D721Med (cell line): ENCODE measurements around the gene ITGAV.

Experiments used
- DNase-seq: peaks from one replicate; pipeline ENCODE4 v3.0.0; 2011; ENCODE audit warnings: low spot score; ENCODE audit not compliant: insufficient read length
- FAIRE-seq: peaks from 2 replicates; lab custom pipeline; 2011; peaks lifted over from hg19 to GRCh38; lab: Jason Lieb, UNC
- TF ChIP-seq, protein P1 (sequence below): IDR thresholded peaks from 2 replicates; pipeline ENCODE4 v1.5.1; 2012; ENCODE audit warnings: mild to moderate bottlenecking, control low read depth; ENCODE audit not compliant: insufficient read depth; ENCODE audit errors: missing control alignments

ITGAV gene

DNA sequence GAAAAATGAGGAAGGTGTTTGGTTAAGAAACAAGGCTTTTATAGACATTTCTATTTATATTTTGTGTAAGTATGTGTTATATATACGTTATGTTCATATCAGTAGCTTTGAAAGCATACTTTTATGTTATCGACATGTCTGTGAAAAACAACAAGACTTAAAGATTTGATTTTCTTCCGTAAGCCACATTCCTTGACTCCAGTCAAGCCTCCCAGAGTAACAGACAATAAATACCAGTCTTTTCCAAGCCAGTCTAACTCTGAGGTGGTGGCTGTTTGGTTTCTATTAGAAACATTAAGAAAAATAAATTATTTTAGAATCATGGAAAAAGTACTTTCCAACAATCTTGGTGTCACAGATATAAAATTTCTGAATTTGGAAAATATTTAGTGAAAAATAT is 16.3 kb upstream of the ITGAV start:
- TF ChIP-seq, protein P1, sequence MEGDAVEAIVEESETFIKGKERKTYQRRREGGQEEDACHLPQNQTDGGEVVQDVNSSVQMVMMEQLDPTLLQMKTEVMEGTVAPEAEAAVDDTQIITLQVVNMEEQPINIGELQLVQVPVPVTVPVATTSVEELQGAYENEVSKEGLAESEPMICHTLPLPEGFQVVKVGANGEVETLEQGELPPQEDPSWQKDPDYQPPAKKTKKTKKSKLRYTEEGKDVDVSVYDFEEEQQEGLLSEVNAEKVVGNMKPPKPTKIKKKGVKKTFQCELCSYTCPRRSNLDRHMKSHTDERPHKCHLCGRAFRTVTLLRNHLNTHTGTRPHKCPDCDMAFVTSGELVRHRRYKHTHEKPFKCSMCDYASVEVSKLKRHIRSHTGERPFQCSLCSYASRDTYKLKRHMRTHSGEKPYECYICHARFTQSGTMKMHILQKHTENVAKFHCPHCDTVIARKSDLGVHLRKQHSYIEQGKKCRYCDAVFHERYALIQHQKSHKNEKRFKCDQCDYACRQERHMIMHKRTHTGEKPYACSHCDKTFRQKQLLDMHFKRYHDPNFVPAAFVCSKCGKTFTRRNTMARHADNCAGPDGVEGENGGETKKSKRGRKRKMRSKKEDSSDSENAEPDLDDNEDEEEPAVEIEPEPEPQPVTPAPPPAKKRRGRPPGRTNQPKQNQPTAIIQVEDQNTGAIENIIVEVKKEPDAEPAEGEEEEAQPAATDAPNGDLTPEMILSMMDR: no peak
- DNase-seq: no peak
- FAIRE-seq: no peak

DNA sequence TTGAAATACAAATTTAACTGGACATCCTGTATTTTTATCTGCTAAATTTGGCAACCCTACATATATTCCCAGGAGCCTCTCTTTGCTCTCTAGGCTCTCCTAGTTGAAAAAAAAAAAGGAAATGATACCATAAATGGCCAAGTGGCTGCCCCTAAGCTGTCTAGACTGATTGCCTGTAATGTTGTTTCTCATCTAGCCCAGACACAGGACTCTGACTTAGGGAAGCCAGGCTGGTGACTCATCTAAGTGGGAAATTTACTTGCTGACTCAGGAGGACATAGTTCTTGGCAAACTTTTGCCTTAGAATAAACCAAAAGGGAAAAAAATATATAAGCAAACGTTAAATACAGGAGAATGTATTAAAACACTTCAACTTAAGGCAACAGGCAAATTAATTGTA is 14.6 kb upstream of the ITGAV start:
- no peak for FAIRE-seq
- TF ChIP-seq, protein P1: no peak
- no peak for DNase-seq

DNA sequence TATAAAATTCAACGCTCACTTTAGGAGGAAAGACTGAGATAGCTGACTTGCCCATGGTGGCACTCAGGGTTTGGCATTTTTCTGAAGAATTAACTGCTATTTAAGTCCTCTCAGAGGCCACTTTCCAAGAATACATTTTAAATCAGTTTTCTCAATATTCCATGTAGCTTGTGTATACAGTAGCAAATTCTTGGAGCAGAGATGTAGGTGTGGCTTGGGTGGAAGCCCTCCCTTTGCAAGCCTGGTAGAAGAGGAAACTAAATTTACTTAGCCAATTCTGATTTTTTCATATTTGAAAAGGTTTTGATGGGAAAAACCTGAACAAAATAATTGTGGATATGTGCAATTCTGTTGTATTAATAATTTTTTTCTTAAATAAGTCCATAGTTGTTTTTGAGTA is 14.0 kb upstream of the ITGAV start:
- TF ChIP-seq, protein P1: no peak
- no peak for DNase-seq
- FAIRE-seq: no peak

DNA sequence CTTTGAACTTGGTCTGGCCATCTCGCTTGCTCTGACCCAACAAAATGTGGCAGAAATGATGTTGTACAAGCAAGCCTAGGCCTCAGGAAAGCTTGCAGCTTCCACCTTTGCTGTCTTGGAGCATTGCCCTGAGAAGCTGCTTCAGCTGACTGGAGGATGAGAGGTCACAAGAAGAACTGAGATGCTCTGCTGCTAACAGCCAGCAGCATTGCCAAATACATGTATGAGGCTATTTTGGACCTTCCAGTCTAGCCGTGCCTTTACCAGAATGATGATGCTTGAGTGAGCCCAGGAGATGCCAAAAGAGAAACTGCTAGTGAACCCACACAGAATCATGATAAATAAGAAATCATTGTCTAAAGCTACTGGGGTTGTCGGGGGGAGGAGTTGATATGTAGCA is 13.2 kb upstream of the ITGAV start:
- no peak for FAIRE-seq
- DNase-seq: no peak
- TF ChIP-seq, protein P1: no peak

DNA sequence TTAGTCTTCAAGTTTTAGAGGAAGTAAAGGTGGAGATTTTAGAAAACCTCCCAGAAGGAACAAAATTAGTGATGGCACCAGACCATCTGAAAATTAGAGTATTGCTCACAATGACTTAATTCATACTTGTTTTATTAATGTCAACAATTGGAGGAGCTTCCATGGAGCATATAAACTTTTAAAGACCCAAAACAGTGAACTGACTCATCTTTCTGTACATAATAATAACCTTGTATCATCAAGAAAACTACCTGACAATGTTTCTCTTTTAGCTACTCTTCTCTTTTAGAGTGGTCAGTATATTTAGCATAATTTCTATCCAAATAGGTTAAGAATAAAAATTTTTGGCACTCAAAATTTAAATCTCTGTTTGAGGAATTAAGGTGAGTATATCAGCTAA is 7.2 kb upstream of the ITGAV start:
- TF ChIP-seq, protein P1: no peak
- DNase-seq (no peak), FAIRE-seq (no peak)

DNA sequence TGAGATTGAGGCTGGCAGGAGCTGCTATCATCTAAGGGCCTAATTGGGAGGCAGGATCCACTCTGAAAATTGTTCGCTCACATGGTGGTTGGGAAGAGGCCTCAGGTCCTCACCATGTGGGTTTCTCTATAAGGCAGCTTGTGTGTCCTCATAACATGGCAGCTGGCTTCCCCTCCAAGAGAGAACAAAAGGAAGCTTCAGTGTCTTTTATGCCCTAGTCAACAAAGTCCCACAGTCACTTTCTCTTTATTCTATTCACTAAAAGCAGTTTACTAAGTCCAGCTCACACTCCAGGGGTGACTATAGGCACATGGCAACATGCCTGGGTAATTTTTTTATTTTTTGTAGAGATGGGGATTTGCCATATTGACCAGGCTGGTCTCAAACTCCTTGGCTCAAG is 5.8 kb upstream of the ITGAV start:
- TF ChIP-seq, protein P1: no peak
- FAIRE-seq (no peak), DNase-seq (no peak)

DNA sequence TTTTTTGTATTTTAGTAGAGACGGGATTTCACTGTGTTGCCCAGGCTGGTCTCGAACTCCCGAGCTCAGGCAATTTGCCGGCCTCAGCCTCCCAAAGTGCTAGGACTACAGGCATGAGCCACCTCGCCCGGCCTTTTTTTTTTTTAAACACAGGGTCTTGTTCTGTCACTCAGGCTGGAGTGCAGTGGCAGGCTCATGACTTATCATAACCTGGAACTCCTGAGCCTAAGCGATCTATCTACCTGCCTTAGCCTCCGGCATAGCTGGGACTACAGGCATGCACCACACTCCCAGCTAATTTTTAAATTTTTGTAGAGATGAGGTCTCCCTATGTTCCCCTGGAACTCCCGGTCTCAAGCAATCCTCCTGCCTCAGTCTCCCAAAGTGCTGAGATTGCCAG is 1.4 kb upstream of the ITGAV start:
- no peak for DNase-seq
- no peak for FAIRE-seq
- TF ChIP-seq, protein P1: no peak
